Measurements from ENCODE around the gene TMEM42.
"Not testable (repeated sequence)": the region's sequence is repeated elsewhere in the genome, so short reads cannot be mapped to it uniquely, and the experiment has no call there.

The TMEM42 gene

GRCh38 chr3:44861412-44862225 is at the start of gene TMEM42:
Gene TMEM42 (plus strand): TSS chr3:44861912. CDS start chr3:44861925, 13 bp downstream.
- peak; percentile 88 for DNase-seq (ENCODE audit: low spot score)

- no peak for DNase-seq (ENCODE audit: low spot score)
Observed at GRCh38 chr3:44814751-44815150, 47.0 kb upstream of the TMEM42 start.

GRCh38 chr3:44816334-44816733 is 45.4 kb upstream of the TMEM42 start:
- DNase-seq (ENCODE audit: low spot score), result not testable (repeated sequence)

- not testable (repeated sequence) for DNase-seq (ENCODE audit: low spot score)
Observed at GRCh38 chr3:44821206-44821605, 40.5 kb upstream of the TMEM42 start.

GRCh38 chr3:44825264-44825925 is 36.3 kb upstream of the TMEM42 start:
- no peak for DNase-seq (ENCODE audit: low spot score)

- no peak for DNase-seq (ENCODE audit: low spot score)
Observed at GRCh38 chr3:44827196-44827595, 34.5 kb upstream of the TMEM42 start.

- DNase-seq (ENCODE audit: low spot score), result no peak
Observed at GRCh38 chr3:44831232-44831631, 30.5 kb upstream of the TMEM42 start.

- no peak for DNase-seq (ENCODE audit: low spot score)
Observed at GRCh38 chr3:44832032-44832431, 29.7 kb upstream of the TMEM42 start.

GRCh38 chr3:44832965-44833364 is 28.7 kb upstream of the TMEM42 start:
- no peak for DNase-seq (ENCODE audit: low spot score)

- DNase-seq (ENCODE audit: low spot score), result no peak
Observed at GRCh38 chr3:44833394-44833793, 28.3 kb upstream of the TMEM42 start.

GRCh38 chr3:44835684-44836083 is 26.0 kb upstream of the TMEM42 start:
- no peak for DNase-seq (ENCODE audit: low spot score)

GRCh38 chr3:44842376-44842775 is 19.3 kb upstream of the TMEM42 start:
- no peak for DNase-seq (ENCODE audit: low spot score)

GRCh38 chr3:44845528-44846520 is 15.9 kb upstream of the TMEM42 start:
- DNase-seq (ENCODE audit: low spot score), result no peak

- DNase-seq (ENCODE audit: low spot score), result no peak
Observed at GRCh38 chr3:44848634-44849033, 13.1 kb upstream of the TMEM42 start.

- not testable (repeated sequence) for DNase-seq (ENCODE audit: low spot score)
Observed at GRCh38 chr3:44856663-44857062, 5.0 kb upstream of the TMEM42 start.

- no peak for DNase-seq (ENCODE audit: low spot score)
Observed at GRCh38 chr3:44860117-44860516, 1.6 kb upstream of the TMEM42 start.

GRCh38 chr3:44862226-44862637 is 520 bp downstream of the TMEM42 start:
- DNase-seq (ENCODE audit: low spot score), result peak; percentile 31

- no peak for DNase-seq (ENCODE audit: low spot score)
Observed at GRCh38 chr3:44865272-44866035, 3.7 kb downstream of the TMEM42 start.

GRCh38 chr3:44867421-44868111 is 5.9 kb downstream of the TMEM42 start:
- no peak for DNase-seq (ENCODE audit: low spot score)

- DNase-seq (ENCODE audit: low spot score), result no peak
Observed at GRCh38 chr3:44870375-44871061, 8.8 kb downstream of the TMEM42 start.
